MM.1S (cell line): ENCODE data around the gene IVD.

Source experiments
- DNase-seq: peaks from one replicate; pipeline ENCODE4 v3.0.0-alpha.2; 2015
- H2AFZ ChIP-seq: fragments of 300-600 bp; sonication (generic); 2 replicates; pipeline ENCODE4 v1.6.0; 2016; ENCODE audit warnings: antibody characterized with exemption, low read length
- H3F3A ChIP-seq: fragments of 300-600 bp; sonication (generic); 2 replicates; pipeline ENCODE4 v1.6.1; 2016; ENCODE audit warnings: mild to moderate bottlenecking, antibody characterized with exemption, low read length, moderate library complexity, mixed read lengths; ENCODE audit not compliant: insufficient read depth
- H3K27ac ChIP-seq: fragments of 300-600 bp; sonication (generic); 2 replicates; pipeline ENCODE4 v1.5.1; 2016; ENCODE audit warnings: mild to moderate bottlenecking, low read length
- H3K27me3 ChIP-seq: fragments of 300-600 bp; sonication (generic); replicated peaks from 2 replicates; pipeline ENCODE4 v1.6.0; 2016; ENCODE audit warnings: low read length; ENCODE audit not compliant: insufficient read depth
- H3K36me3 ChIP-seq: fragments of 300-600 bp; sonication (generic); replicated peaks from 2 replicates; pipeline ENCODE4 v1.6.1; 2016; ENCODE audit warnings: mild to moderate bottlenecking, low read length, mixed read lengths; ENCODE audit not compliant: insufficient read depth
- H3K4me1 ChIP-seq: fragments of 300-600 bp; sonication (generic); 2 replicates; pipeline ENCODE4 v1.6.1; 2016; ENCODE audit warnings: low read length, mixed read lengths
- H3K4me2 ChIP-seq: fragments of 300-600 bp; sonication (generic); 2 replicates; pipeline ENCODE4 v1.6.0; 2016; ENCODE audit warnings: low read depth, low read length
- H3K4me3 ChIP-seq: fragments of 300-600 bp; sonication (generic); 2 replicates; pipeline ENCODE4 v1.5.1; 2016; ENCODE audit warnings: low read length, mixed read lengths
- H3K79me2 ChIP-seq: fragments of 300-600 bp; sonication (generic); 2 replicates; pipeline ENCODE4 v1.6.1; 2016; ENCODE audit warnings: mixed run types, low read length, mixed read lengths
- H3K9ac ChIP-seq: fragments of 300-600 bp; sonication (generic); 2 replicates; pipeline ENCODE4 v1.6.1; 2016; ENCODE audit warnings: low read length, mixed read lengths
- H3K9me2 ChIP-seq: fragments of 300-600 bp; sonication (generic); replicated peaks from 2 replicates; pipeline ENCODE4 v1.6.1; 2016; ENCODE audit warnings: mild to moderate bottlenecking, low read length, mixed read lengths; ENCODE audit not compliant: insufficient read depth
- H3K9me3 ChIP-seq: fragments of 300-600 bp; sonication (generic); replicated peaks from 2 replicates; pipeline ENCODE4 v1.6.1; 2016; ENCODE audit warnings: mild to moderate bottlenecking, low read length, mixed read lengths; ENCODE audit not compliant: insufficient read depth
- H4K20me1 ChIP-seq: fragments of 300-600 bp; sonication (generic); 2 replicates; pipeline ENCODE4 v1.6.1; 2016; ENCODE audit warnings: mild to moderate bottlenecking, low read length, moderate library complexity, mixed read lengths; ENCODE audit not compliant: insufficient read depth
- EZH2 ChIP-seq: fragments of 300-600 bp; sonication (generic); optimal IDR thresholded peaks from 2 replicates; pipeline ENCODE3; 2017; ENCODE audit warnings: low read depth, mild to moderate bottlenecking, antibody characterized with exemption, low read length, mixed read lengths
- EZH2phosphoT487 ChIP-seq: fragments of 300-600 bp; sonication (generic); IDR thresholded peaks from 2 replicates; pipeline ENCODE4 v1.6.1; 2018; ENCODE audit warnings: antibody characterized with exemption, low read length
- TF ChIP-seq, protein P1 (sequence below): fragments of 300-600 bp; sonication (generic); IDR thresholded peaks from 2 replicates; pipeline ENCODE4 v1.5.1; 2016; ENCODE audit warnings: antibody characterized with exemption, low read length, mixed read lengths

The IVD gene

DNA sequence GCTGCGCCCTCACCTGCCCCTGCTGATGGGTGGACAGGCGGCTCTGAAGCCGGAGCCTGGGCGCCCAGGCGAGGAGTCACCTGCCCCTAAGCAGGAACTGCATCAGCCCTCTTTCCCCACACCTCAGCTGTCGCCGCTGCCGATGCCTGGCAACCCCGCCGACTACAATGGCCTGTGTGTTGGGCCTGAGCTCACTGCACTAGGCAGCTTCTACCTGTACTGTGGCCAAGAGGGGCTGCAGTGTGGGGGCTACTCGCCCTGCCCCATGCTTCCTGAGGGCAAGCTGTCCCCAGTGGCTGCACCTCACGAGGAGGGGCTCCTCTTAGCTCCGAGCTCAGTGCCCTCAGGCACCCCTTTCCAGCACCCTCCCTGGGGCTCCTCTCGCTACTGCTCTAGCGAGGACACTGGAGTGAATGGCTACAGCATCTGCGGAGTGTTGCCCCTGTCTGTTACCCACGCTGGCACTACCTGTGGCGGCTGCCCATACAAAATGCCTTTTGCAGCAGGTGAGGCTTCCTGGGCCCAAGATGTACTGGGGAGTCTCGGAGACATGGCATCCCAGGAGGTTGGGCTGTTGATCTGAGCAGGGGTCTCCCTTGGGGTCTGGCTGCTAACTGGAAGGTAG, 53.9 kb downstream of the IVD start:
- no peaks in the 10 kb centered on the region for H3F3A ChIP-seq
- H3K9ac ChIP-seq: no peak overlapping the region
- no peaks in the 10 kb centered on the region for H4K20me1 ChIP-seq
- no peaks in the 10 kb centered on the region for H3K9me2 ChIP-seq
- TF ChIP-seq, protein P1, sequence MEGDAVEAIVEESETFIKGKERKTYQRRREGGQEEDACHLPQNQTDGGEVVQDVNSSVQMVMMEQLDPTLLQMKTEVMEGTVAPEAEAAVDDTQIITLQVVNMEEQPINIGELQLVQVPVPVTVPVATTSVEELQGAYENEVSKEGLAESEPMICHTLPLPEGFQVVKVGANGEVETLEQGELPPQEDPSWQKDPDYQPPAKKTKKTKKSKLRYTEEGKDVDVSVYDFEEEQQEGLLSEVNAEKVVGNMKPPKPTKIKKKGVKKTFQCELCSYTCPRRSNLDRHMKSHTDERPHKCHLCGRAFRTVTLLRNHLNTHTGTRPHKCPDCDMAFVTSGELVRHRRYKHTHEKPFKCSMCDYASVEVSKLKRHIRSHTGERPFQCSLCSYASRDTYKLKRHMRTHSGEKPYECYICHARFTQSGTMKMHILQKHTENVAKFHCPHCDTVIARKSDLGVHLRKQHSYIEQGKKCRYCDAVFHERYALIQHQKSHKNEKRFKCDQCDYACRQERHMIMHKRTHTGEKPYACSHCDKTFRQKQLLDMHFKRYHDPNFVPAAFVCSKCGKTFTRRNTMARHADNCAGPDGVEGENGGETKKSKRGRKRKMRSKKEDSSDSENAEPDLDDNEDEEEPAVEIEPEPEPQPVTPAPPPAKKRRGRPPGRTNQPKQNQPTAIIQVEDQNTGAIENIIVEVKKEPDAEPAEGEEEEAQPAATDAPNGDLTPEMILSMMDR: no peak
- no peak for TF ChIP-seq EZH2phosphoT487
- no peak for TF ChIP-seq EZH2
- H3K27ac ChIP-seq: no peak overlapping the region
- H3K79me2 ChIP-seq: peaks cover 42% of the 10 kb centered on the region
- no peaks in the 10 kb centered on the region for H3K27me3 ChIP-seq
- H3K36me3 ChIP-seq: no peaks in the 10 kb centered on the region
- H3K4me3 ChIP-seq: no peak overlapping the region
- no peaks in the 10 kb centered on the region for H3K9me3 ChIP-seq
- H3K4me1 ChIP-seq: peaks cover 6% of the 10 kb centered on the region
- no peak for DNase-seq
- no peak overlapping the region for H2AFZ ChIP-seq
- no peak overlapping the region for H3K4me2 ChIP-seq

DNA sequence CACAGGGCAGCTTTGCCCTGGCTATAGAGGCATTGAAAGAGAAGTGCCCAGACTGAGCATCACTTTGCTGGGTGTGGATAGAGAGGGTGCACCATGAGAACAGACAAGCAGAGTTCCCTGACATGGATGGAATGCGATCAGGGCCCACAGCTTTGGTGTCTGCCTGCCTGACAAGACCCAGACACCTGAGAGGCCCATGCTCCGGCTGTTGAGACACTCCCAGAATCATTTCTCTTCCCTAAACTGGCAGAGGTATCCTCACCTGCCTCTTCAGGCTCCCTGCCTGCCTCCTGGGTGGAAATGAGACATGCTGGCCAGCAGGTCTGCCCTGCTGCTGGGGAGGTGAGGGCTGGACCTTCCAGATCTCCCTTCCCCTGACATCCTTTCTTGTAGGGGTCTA, 54.8 kb downstream of the IVD start:
- no peaks in the 10 kb centered on the region for H3K27me3 ChIP-seq
- no peaks in the 10 kb centered on the region for H3F3A ChIP-seq
- peaks cover 33% of the 10 kb centered on the region for H3K79me2 ChIP-seq
- no peak overlapping the region for H3K4me2 ChIP-seq
- H3K4me3 ChIP-seq: no peak overlapping the region
- H3K36me3 ChIP-seq: no peaks in the 10 kb centered on the region
- no peak overlapping the region for H2AFZ ChIP-seq
- no peak overlapping the region for H3K27ac ChIP-seq
- no peak for DNase-seq
- H4K20me1 ChIP-seq: no peaks in the 10 kb centered on the region
- H3K9me3 ChIP-seq: no peaks in the 10 kb centered on the region
- peaks cover 15% of the 10 kb centered on the region for H3K4me1 ChIP-seq
- H3K9ac ChIP-seq: no peak overlapping the region
- no peaks in the 10 kb centered on the region for H3K9me2 ChIP-seq
- TF ChIP-seq, protein P1: no peak
- TF ChIP-seq EZH2phosphoT487 (no peak), EZH2 (no peak)

DNA sequence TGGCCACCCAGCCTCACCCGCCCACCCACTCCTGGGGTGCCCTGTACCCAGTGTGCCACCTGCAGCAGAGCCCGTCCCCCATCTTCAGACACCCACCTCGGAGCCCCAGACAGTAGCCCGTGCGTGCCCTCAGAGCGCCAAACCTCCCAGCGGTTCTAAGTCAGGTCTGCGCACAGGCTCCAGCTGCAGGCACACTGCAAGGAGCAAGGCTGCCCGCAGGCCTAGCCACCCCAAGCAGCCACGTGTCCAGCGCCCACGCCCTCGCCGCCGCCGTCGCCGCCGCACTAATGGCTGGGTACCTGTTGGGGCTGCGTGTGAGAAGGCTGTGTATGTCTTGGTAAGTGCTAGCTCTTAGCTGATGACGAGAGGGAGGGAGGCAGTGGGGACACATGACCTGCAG, 56.4 kb downstream of the IVD start:
- Histone ChIP-seq H3K4me1 (peaks cover 15% of the 10 kb centered on the region), H3K4me2 (no peak overlapping the region), H4K20me1 (no peaks in the 10 kb centered on the region), H3K79me2 (peaks cover 17% of the 10 kb centered on the region), H3K36me3 (no peaks in the 10 kb centered on the region; the same call in 1 of the 2 replicates), H2AFZ (no peak overlapping the region), H3K9me3 (no peaks in the 10 kb centered on the region), H3F3A (no peaks in the 10 kb centered on the region), H3K4me3 (no peak overlapping the region), H3K9me2 (no peaks in the 10 kb centered on the region), H3K9ac (no peak overlapping the region), H3K27me3 (no peaks in the 10 kb centered on the region), H3K27ac (no peak overlapping the region)
- no peak for DNase-seq
- TF ChIP-seq, protein P1: no peak
- TF ChIP-seq EZH2phosphoT487: no peak
